AG10803 (cell line): Measurements from ENCODE around the gene DNAJC2.

ENCODE experiments used
- DNase-seq: peaks from one replicate; pipeline ENCODE4 v3.0.0; 2010; ENCODE audit warnings: low read depth
- H3K4me3 ChIP-seq: 2 replicates; pipeline ENCODE4 v1.5.1; 2011; ENCODE audit warnings: mild to moderate bottlenecking, low read length, control low read depth
- CTCF ChIP-seq: conservative IDR thresholded peaks from 2 replicates; pipeline ENCODE4 v1.5.1; 2011; ENCODE audit warnings: mild to moderate bottlenecking, low read length, control low read depth, inconsistent platforms

DNAJC2 gene

DNA sequence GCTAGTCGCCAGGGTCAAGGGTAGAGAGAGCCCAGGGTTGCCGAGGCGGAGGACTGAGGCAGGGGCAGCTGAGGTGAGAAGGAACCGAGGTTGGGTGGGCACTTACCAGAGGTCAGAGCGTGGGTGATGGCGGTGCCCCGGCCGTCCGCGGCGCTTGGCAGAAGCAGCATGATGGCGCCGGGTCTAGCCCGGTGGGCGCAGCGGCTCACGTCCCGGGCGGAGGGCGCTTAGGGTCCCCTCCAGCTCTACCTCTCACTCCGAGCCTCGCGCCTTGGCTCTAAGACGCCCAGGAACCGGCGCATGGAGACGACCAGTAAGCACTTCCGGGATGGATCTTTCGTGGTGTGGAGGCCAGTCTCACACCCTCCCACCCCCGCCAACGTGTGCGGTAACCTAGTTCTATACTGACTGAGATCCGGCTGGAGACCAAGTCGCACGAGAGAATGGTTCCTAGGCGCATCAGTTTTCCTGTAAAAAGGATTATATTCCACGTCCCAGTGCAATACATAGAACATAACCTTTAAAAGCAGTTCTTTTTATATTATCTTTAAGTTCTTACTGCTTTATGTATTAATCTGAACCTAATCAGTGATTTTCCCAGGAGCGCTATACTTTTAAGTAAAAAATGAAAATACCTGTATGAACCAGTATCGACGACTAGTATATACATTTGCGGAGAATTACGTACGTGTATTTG lies at the start of gene DNAJC2:
TSS of gene DNAJC2 (minus strand) at position 315 of the 697 bp plus-strand sequence. CDS start at position 170, 145 bp downstream.
- DNase-seq = peak; percentile 93

DNA sequence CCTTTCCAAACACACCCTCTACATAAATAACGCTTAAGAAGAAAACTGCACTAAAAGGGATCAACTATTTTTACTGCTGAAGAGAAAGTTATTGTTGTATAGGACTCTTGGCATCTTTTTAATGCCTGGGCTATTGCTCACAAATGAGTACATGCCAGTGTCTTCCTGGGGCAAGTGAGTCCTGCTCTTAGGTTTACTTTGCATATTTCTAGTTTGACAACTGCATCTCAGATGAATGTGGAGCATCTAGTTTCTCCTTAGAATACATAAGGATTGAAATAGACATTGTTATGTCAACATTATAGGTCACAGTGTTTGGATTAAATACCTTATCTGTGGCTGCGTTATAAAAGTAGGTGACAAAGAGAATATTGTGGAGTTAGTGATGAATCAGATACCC lies 47.4 kb upstream of the DNAJC2 start:
- DNase-seq = no peak
- no peak for TF ChIP-seq CTCF
- H3K4me3 ChIP-seq = no peak overlapping the region

More for the DNA sequence above, at the start of gene DNAJC2:
- peak within 1 kb of the TSS; percentile 91 for H3K4me3 ChIP-seq
- no peak for TF ChIP-seq CTCF

DNA sequence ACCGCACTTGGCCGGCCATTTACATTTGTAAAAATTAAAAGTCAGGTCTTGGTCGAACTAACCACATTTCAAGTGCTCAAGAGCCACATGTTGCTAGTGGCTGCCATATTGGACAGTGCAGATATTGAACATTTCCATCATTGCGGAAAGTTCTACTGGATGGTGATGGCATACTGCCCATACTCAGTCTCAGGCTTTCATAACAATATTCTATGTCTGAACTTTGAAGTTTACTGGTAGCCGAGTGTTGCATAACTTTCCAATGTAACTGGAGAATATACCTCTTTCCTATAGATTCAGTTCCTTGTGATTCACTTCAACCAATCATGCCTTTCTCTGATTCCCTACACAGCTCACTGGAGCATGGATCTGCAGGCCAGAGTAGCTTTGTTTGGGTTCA lies 46.6 kb upstream of the DNAJC2 start:
- no peak for TF ChIP-seq CTCF
- H3K4me3 ChIP-seq = no peak overlapping the region
- no peak for DNase-seq

- no peak overlapping the region for H3K4me3 ChIP-seq
- TF ChIP-seq CTCF = no peak
- no peak for DNase-seq
Measured at GRCh38 chr7:103389263-103389662, 44.7 kb upstream of the DNAJC2 start.

DNA sequence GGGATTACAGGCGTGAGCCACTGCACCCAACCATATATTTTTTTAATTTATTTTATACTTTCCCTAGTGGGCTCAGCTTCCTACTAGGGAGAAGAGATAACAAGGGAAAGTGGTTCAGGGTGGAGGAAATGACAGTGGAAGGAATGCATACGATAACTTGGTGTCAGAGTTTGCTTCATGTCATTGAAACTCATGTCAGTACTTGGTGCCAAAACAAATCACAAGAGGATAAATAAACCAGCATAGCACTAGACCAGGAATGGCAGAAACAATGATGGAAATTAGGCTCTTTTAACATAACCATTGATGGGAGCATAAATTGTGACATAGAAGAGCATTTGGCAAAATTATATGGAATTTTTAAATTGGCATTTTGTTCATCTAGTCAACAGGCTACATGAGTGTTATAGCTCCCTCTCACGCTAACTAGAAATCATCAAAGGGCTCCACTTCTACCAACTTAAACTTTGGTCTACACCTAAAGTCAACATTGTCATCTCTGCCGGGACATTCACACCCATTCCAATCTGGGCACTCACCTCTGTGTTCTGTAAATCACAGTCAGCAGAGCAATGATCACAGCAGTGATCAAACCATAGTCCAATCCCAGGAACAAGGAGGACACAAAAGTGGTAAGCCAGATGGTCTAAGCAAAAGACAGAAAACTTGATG lies 44.0 kb upstream of the DNAJC2 start:
- no peak for DNase-seq
- TF ChIP-seq CTCF = no peak

DNA sequence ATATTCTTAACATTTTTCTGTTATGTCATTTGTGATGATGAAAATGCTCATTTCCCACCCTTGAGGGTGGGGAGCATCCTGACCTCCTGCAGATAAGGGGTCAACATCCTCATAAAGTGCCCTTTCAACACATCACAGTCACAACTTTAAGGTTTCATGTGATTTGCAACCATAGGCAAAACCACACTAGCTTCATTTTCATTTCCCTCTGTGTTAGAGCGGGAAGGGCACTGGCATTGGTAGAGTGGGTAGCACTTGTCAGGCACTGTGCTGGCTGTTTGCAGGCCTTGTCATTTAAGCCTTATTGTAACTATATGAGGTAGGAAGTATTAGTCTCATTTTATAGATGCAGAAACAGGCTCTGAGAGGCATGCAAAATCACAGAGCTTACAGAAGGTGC lies 42.7 kb upstream of the DNAJC2 start:
- H3K4me3 ChIP-seq = no peak overlapping the region
- no peak for DNase-seq
- no peak for TF ChIP-seq CTCF

More for the DNA sequence above, 44.0 kb upstream of the DNAJC2 start:
- no peak overlapping the region for H3K4me3 ChIP-seq

DNA sequence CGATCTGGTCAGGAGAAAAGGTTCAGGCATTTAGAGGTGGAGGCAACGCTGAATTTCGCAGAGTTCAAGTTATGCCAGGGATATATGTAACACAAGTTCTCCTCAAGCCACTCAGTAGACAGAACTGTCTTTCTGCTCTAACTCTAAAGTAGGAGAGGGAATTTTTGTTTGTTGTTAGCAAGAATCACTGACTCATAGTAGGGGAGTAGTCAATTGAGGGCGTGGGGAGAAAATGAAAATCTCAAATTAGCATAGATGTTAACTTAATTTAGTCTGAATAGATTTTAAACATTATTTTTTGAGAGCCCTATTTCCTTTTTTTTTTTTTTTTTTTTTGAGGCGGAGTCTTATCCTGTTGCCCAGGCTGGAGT lies 37.5 kb upstream of the DNAJC2 start:
- no peak overlapping the region for H3K4me3 ChIP-seq
- DNase-seq = no peak
- TF ChIP-seq CTCF = no peak
